Lung (tissue), 12 donors: ENCODE data around the gene LIN54. TPM values are rescaled to one million over a fixed set of nuclear protein-coding genes. Genes with fewer than 3 reads are reported as not detected.
A peak's percentile ranks its signal among the peaks of the same experiment; 100 is the strongest.
"Not testable (repeated sequence)": the region's sequence is repeated elsewhere in the genome, so short reads cannot be mapped to it uniquely, and the experiment has no call there.

ENCODE experiments used
- ATAC-seq: fragments of 200-7000 bp; cut with Tn5 transposase; one replicate; pipeline ENCODE4 v1.9.1; 2020; ENCODE audit warnings: moderate number of reproducible peaks; ENCODE audit not compliant: insufficient read depth, low FRiP score
- DNase-seq, 3 donors: peaks; one replicate each; pipeline ENCODE4 v3.0.0-alpha.2; 2013 to 2017
- H3K27ac ChIP-seq, 2 donors: one replicate each; pipeline ENCODE4 v1.5.1; 2013; ENCODE audit warnings: mild to moderate bottlenecking in 2 of 2, moderate library complexity in 2 of 2, control low read depth in 1 of 2, inconsistent platforms in 1 of 2, low read depth in 1 of 2, low read length in 1 of 2
- H3K27me3 ChIP-seq, 3 donors: one replicate each; pipeline ENCODE4 v1.5.1; 2013; ENCODE audit warnings: low read length in 2 of 3; ENCODE audit not compliant: control insufficient read depth in 3 of 3, insufficient read depth in 3 of 3
- H3K36me3 ChIP-seq, 4 donors: one replicate each; pipeline ENCODE4 v1.5.1; 2013; ENCODE audit warnings: low read length in 4 of 4, mild to moderate bottlenecking in 1 of 4, moderate library complexity in 1 of 4; ENCODE audit not compliant: control insufficient read depth in 4 of 4, insufficient read depth in 4 of 4
- H3K4me1 ChIP-seq, 5 donors: one replicate each; pipeline ENCODE4 v1.5.1; 2013; ENCODE audit warnings: low read length in 5 of 5, mild to moderate bottlenecking in 2 of 5, moderate library complexity in 1 of 5; ENCODE audit not compliant: control insufficient read depth in 5 of 5, insufficient read depth in 5 of 5
- H3K4me3 ChIP-seq: one replicate; pipeline ENCODE4 v1.5.1; 2013; ENCODE audit warnings: mild to moderate bottlenecking, control low read depth, moderate library complexity
- H3K9ac ChIP-seq, 2 donors: one replicate each; pipeline ENCODE4 v1.5.1; 2013; ENCODE audit warnings: low read length in 2 of 2, control low read depth in 1 of 2; ENCODE audit not compliant: insufficient read depth in 1 of 2
- H3K9me3 ChIP-seq, 4 donors: one replicate each; pipeline ENCODE4 v1.5.1; 2013; ENCODE audit warnings: low read length in 3 of 4, mild to moderate bottlenecking in 1 of 4, moderate library complexity in 1 of 4; ENCODE audit not compliant: control insufficient read depth in 4 of 4, insufficient read depth in 3 of 4
- CTCF ChIP-seq: IDR thresholded peaks from 2 replicates; pipeline ENCODE4 v1.5.1; 2012; ENCODE audit warnings: mild to moderate bottlenecking; ENCODE audit errors: control extremely low read depth, extremely low read depth
- WGBS, 2 donors: extraction: QIAGEN DNeasy Blood & Tissue Kit; methylation state at CpG; one replicate each; pipeline ENCODE4 v1.1.7; 2013; 5-methylcytosine and 5-hydroxymethylcytosine counted together
- polyA plus RNA-seq, 2 donors: library from polyadenylated mRNA; stranded (reverse); fragments of 200-250 nt; gene quantifications; one replicate each; pipeline ENCODE4 v1.2.1, GENCODE V29; 2013
- total RNA-seq, 2 donors: library from RNA; depleted of rRNA in 1 of 2; stranded (reverse); fragments of >200 nt in 1 of 2; gene quantifications; one replicate each; pipeline ENCODE4 v1.2.1, GENCODE V29; 2014 to 2021
- donor health status: control.
- donor health status: control.
- donor health status: Bipolar disorder and iron deficiency.
- donor health status: healthy.
- donor health status: DM: yes; HTN: yes; CAD: no.

The LIN54 gene
- total and polyA plus RNA-seq, 4 donors, result 2.7 to 14.1 (median 7.3) TPM

- H3K9ac ChIP-seq, result no peak overlapping the region
- no peaks in the 10 kb centered on the region for H3K9me3 ChIP-seq
- H3K27me3 ChIP-seq, result no peaks in the 10 kb centered on the region
- H3K27ac ChIP-seq, result no peak overlapping the region
- ATAC-seq (no peak), DNase-seq (no peak)
- no peak overlapping the region for H3K4me3 ChIP-seq
- 91 to 94% methylated on average over 2 of the region's 2 CpGs for WGBS, 2 donors
- no peak for TF ChIP-seq CTCF
- peaks cover 0 to 1% (median 0%) of the 10 kb centered on the region in 5 donors for H3K4me1 ChIP-seq
- peaks cover 0 to 8% (median 3%) of the 10 kb centered on the region in 4 donors for H3K36me3 ChIP-seq
These were observed 22.2 kb downstream of the LIN54 start for GRCh38 chr4:82988323-82988832.

DNA sequence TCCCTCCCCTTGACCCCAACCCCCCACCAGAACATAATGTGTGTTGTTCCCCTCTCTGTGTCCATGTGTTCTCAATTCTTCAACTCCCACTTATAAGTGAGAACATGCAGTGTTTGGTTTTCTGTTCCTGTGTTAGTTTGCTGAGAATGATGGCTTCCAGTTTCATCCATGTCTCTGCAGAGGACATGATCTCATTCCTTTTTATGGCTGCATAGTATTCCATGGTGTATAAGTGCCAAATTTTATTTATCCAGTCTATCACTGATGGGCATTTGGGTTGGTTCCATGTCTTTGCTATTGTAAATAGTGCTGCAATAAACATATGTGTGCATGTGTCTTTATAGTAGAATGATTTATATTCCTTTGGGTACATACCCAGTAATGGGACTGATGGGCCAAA is 23.1 kb downstream of the LIN54 start:
- not testable (repeated sequence) for H3K9ac ChIP-seq, H3K4me1 ChIP-seq, ATAC-seq, H3K27ac ChIP-seq, H3K36me3 ChIP-seq, H3K4me3 ChIP-seq, H3K9me3 ChIP-seq, H3K27me3 ChIP-seq, DNase-seq

DNA sequence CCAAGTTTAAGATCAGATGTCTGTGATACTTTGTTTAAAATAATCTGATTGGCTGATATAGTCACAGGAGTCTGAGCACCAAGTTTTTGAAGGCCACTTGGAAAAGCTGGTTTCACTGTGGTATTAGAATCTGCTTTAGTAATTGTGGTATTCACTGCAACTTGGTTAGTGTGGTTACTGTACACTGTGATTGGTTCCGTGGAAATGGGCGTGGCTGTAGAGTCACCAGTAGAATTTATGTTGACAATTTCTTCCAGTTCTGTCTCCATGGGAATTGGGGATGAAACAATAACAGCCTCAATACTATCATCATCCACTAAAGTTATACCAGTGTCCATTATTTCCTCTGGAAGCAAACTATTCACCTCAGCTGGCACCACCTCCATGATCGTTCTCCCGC is 26.2 kb downstream of the LIN54 start:
- peak in 1 of 3 donors; percentile 10 for DNase-seq
- 94 to 98% methylated on average over 4 of the region's 4 CpGs for WGBS, 2 donors
- Histone ChIP-seq H3K9ac (no peak overlapping the region), H3K4me1 (no peaks in the 10 kb centered on the region), H3K27me3 (no peaks in the 10 kb centered on the region), H3K4me3 (no peak overlapping the region), H3K36me3 (peaks cover 0 to 8% (median 3%) of the 10 kb centered on the region in 4 donors), H3K9me3 (no peaks in the 10 kb centered on the region), H3K27ac (no peak overlapping the region)
- ATAC-seq, result no peak
- no peak for TF ChIP-seq CTCF

GRCh38 chr4:82983444-82983843 is 27.2 kb downstream of the LIN54 start:
- Histone ChIP-seq H3K4me3 (no peak overlapping the region), H3K9ac (no peak overlapping the region), H3K36me3 (peaks cover 0 to 9% (median 3%) of the 10 kb centered on the region in 4 donors), H3K27me3 (no peaks in the 10 kb centered on the region), H3K27ac (no peak overlapping the region), H3K4me1 (no peaks in the 10 kb centered on the region), H3K9me3 (no peaks in the 10 kb centered on the region)
- ATAC-seq (no peak), DNase-seq (no peak)
- TF ChIP-seq CTCF, result no peak
- 96 to 98% methylated on average over 3 of the region's 3 CpGs for WGBS, 2 donors
